Erythroblast (primary cell): ENCODE results near the gene PLEKHM3.

Experiments used
- GATA1 ChIP-seq: IDR thresholded peaks from 2 replicates; pipeline ENCODE4 v1.6.1; 2011; ENCODE audit warnings: low read depth, mild to moderate bottlenecking, control low read depth, low read length, moderate library complexity
- POLR2A ChIP-seq: IDR thresholded peaks from 2 replicates; pipeline ENCODE4 v1.6.1; 2011; ENCODE audit warnings: mild to moderate bottlenecking, low read length

DNA sequence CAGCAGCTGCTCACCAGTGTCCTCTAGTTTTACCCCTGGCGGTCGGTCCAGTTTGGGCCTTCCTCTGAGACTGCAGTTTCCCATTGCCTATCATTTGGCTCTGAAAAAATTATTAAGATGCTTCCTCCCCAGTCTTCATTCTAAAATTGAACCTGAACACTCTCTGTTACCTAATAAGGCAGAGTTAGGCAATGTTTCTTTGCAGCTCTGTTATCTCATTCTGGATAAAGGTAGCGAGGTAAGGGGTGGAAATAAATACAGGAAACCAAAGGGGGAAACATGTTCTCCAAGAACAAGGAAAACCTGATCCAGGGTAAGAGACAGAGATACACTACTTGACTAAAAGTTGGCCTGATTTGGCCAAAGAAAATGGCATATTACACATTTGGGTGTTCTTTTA lies 164.6 kb downstream of the PLEKHM3 start:
- TF ChIP-seq POLR2A (no peak), GATA1 (no peak)
